HepG2 (cell line): ENCODE results near the gene FAM90A1.
"Not testable (repeated sequence)": the region's sequence is repeated elsewhere in the genome, so short reads cannot be mapped to it uniquely, and the experiment has no call there.

ENCODE experiments used
- ATF4 ChIP-seq, 2 experiments: fragments of 450-650 bp in 1 of 2; sonication (generic) in 1 of 2; formaldehyde crosslinking; IDR thresholded peaks; 2 replicates each; pipeline versions ENCODE4 v1.5.0 to v1.8.0; 2020 to 2022; ENCODE audit warnings: mild to moderate bottlenecking in 1 of 2, missing genetic modification reagents in 1 of 2
- DPF2 ChIP-seq: sonication (generic); formaldehyde crosslinking; IDR thresholded peaks from 2 replicates; pipeline ENCODE4 v1.4.0; 2020; ENCODE audit warnings: mild to moderate bottlenecking, low read depth, missing genetic modification reagents, borderline replicate concordance
- EZH2 ChIP-seq: conservative IDR thresholded peaks from 2 replicates; pipeline ENCODE4 v1.6.1; 2012; ENCODE audit warnings: mild to moderate bottlenecking, low read depth, low read length, moderate library complexity
- GMEB1 ChIP-seq: sonication (generic); formaldehyde crosslinking; IDR thresholded peaks from 2 replicates; pipeline ENCODE4 v1.5.1; 2020; ENCODE audit warnings: missing genetic modification reagents, mild to moderate bottlenecking, borderline replicate concordance
- KDM2A ChIP-seq: sonication (generic); formaldehyde crosslinking; IDR thresholded peaks from 2 replicates; pipeline ENCODE4 v1.4.0; 2020; ENCODE audit warnings: low read depth, missing genetic modification reagents, borderline replicate concordance
- POLR2A ChIP-seq, 2 experiments: IDR thresholded peaks; 2 replicates each; pipeline ENCODE4 v1.6.1; 2011; ENCODE audit warnings: low read depth in 2 of 2, low read length in 2 of 2, mild to moderate bottlenecking in 1 of 2, moderate library complexity in 1 of 2; ENCODE audit not compliant: insufficient read depth in 1 of 2

- not testable (repeated sequence) for TF ChIP-seq EZH2; GMEB1 (CRISPR knock-in tag); ATF4 (CRISPR knock-in tag; IDR thresholded peaks at IDR 0.05); KDM2A; POLR2A (IDR thresholded peaks at IDR 0.05; ENCODE audit: insufficient read depth in 1 of 2, low read depth in 2 of 2, low read length in 2 of 2); DPF2 (CRISPR knock-in tag)
These were observed 5.6 kb downstream of the FAM90A1 start for GRCh38 chr12:8221844-8222243.
